Midbrain (tissue), 1 donor: ENCODE data around the gene NEU3.
"Not testable (repeated sequence)": the region's sequence is repeated elsewhere in the genome, so short reads cannot be mapped to it uniquely, and the experiment has no call there.

Experiments
- DNase-seq: peaks from one replicate; lab custom pipeline; 2025; lab: John Stamatoyannopoulos, UW

NEU3 gene

GRCh38 chr11:74988541-74989259, at the start of gene NEU3:
TSS of gene NEU3 (plus strand) at chr11:74988933. CDS start at chr11:74989061, 128 bp downstream.
- DNase-seq: peak; percentile 63

DNA sequence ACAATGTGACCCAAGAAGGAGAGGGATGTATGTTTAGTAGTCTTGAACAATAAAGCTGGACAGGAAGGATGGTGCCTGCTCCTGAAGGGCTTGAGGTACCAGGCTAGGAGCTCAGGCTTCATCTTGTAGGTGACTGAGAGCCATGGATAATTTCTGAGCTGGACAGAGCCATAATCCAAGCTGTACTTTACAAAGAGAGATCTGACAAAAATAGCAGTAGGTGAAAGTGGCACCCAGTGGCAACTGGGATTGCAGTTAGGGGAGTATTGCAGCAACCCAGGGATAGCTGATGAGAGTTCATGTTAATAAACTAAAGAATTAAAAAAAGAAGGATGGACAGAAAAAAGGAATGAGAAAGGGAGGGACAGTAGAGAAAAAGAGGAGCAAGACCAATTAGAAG, 47.2 kb upstream of the NEU3 start:
- DNase-seq: no peak

GRCh38 chr11:74942073-74942759, 46.5 kb upstream of the NEU3 start:
- no peak for DNase-seq

GRCh38 chr11:74948546-74948897, 40.2 kb upstream of the NEU3 start:
- no peak for DNase-seq

DNA sequence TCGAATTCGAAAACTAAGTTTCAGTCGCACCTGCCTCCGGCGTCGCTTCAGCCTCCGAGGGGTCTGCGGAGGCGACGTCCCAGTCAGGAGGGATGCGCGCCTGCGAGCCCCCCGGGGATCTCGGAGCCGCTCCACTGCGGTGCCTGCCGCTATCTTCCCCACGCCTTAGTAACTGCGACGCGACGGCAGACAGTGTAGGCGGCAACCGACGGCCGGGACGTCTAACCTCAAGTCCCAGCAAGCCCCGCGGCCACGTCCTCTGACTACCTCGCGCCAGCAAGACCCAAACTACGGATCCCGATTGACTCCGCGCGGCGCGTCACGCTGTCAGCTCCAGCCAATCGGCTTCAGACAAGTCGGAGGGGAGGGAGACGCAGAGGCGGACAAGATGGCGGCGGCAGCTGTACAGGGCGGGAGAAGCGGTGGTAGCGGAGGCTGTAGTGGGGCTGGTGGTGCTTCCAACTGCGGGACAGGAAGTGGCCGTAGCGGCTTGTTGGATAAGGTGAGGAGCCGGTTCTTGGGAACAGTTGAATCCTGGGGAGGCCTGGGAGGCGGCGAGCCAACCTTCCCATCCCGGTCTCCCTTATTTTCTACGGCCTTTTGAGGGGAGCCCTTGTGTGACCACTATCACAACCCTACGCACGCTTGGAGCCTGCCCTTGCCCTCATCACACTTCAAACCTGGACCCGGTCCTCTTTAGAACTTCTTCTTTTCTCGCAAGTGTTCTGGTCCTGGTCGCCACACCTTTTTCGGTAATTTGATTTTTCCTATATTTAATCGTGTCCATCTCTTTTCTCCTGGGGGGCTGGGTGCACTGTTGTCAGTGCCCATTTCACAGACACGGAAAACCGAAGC, 39.6 kb upstream of the NEU3 start, which contains the start of the genes SPCS2 and XRRA1:
Gene SPCS2 (plus strand): TSS at position 369 of the 855 bp plus-strand sequence. CDS start 20 bp downstream, at position 389.
Gene XRRA1 (minus strand): TSS at position 194 of the 855 bp plus-strand sequence. CDS start 8,213 bp downstream, outside the sequence.
- peak; percentile 99 for DNase-seq

- no peak for DNase-seq
Measured at GRCh38 chr11:74949753-74950137, 39.0 kb upstream of the NEU3 start.

GRCh38 chr11:74950374-74950969, 38.3 kb upstream of the NEU3 start:
- DNase-seq: no peak

DNA sequence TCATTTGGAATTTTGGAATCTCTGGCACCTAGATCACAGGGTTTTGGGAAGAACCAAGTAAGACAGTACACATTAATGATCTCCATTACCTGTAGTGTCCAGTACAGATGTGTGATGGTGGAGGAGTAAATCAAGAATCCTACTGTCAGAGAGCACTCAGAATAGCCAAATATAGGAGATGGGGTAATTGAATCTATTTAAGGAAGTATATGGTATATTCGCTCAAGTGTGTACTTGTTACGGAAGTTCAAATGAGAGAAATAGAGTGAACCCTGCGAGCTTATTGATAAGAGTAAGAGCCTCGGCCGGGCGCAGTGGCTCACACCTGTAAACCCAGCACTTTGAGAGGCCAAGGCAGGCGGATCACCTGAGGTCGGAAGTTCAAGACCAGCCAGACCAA, 37.5 kb upstream of the NEU3 start:
- no peak for DNase-seq

DNA sequence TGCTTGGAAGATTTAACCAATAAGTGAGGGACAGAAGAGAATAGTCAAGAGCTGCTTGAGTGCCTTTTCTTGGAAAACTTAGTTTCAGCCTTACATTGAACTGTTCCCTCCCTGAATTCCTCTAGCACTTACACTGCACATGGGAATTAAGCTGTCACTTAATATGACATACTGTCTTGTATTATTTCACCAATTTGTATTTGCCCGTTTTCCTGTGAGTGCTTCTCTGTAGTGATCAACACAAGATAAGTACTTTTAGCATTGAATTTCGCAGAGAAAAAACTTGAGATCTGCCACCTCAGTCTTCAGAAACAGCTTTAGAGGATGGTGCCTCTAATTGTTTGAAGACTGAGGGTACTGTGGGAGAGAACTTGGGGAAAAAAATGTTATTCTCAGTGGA, 36.0 kb upstream of the NEU3 start:
- no peak for DNase-seq

DNA sequence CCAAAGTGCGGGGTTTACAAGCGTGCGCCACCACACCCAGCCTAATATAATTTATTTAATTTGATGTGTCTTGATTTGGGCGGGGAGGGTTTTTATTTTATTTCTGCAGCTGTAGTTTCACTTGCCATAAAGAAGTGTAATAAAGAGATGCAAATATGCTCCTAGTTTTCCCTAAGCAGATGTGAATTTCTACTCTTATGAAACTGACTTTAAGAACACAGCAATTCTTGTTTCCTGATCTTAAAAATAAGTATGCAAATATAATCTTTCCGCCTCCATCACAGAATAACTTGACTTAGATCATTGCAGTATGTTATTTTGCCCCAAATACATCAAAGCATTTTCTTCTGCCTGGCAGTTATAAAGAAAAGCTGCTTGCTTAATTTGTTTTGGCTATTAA, 35.3 kb upstream of the NEU3 start:
- DNase-seq: no peak

GRCh38 chr11:74954199-74954598, 34.5 kb upstream of the NEU3 start:
- no peak for DNase-seq

DNA sequence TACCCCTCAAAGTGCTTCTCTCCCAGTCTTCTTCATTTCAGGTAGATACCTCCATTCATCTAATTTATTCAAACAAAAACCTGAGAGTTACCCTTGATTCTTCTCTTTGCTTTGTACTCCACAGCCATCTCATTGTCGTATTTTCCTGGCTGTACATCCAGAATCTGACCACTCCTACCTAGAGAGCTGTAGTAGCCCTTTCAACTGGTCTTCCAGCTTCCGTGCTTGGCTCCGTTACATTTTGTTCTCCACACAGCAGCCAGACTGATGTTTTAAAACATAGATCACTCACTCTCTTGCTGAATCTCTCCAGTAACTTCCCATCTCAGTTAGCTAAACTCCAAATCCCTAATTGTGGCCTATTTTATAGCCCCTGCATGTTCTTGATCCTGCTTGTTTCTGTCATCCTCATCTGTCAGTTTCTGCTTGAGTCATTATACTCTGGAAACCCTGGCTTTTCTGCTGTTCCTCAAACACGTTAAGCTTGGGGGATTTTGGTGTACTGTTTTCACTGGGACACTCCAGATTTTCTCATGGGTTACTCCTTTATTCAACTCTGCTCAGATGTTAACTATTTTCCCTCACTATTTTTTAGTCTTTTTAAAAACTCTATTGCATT, 32.2 kb upstream of the NEU3 start:
- DNase-seq: no peak

GRCh38 chr11:74957937-74958629, 30.6 kb upstream of the NEU3 start:
- DNase-seq: no peak

DNA sequence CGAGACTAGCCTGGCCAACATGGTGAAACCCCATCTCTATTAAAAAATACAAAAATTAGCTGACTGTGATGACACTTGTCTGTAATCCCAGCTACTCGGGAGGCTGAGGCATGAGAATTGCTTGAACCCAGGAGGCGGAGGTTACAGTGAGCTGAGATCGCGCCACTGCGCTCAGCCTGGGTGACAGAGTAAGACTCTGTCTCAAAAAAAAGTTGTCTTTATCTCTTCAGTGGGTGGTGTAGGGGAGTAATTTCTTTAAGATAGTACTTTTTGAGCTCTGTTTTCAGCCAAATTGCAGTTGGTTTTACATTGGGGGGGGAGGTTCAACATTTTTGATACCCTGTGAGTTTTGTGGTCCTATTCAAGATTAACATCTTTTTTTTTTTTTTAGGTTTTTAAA, 28.6 kb upstream of the NEU3 start:
- not testable (repeated sequence) for DNase-seq

DNA sequence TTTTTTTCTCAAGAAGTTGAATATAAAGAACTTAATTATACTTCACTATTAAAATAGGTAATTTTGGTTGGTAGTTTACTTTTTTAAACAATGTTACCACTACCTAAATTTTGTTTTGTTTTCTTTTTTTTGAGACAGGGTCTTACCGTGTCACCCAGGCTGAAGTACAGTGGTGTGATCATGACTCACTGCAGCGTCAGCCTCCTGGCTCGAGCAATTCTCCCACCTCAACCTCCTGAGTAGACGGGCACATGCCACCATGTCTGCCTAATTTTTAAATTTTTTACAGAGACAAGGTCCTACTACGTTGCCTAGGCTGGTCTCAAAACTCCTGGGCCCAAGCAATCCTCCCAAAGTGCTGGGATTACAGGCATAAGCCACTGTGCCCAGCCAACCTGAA, 22.1 kb upstream of the NEU3 start:
- no peak for DNase-seq

GRCh38 chr11:74970852-74971395, 17.8 kb upstream of the NEU3 start:
- DNase-seq: no peak

DNA sequence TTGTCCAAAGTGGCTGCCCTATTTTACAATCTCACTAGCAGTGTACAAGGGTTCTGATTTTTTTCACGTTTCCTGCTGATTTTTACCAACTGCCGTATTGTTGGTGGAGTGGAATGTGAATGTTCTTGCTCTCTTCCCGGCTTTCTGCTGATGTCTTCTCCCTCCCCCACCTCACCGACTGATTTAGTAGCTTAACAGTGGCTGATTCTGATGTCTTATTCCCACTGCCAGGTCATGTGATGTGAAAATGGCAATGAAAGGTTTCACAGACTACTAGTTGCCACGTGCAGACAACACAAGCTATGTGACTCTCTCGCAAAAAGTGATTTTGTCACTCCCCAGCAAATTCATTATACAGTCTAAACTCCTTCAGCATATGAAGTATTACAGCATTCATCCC, 17.3 kb upstream of the NEU3 start:
- DNase-seq: peak; percentile 29

DNA sequence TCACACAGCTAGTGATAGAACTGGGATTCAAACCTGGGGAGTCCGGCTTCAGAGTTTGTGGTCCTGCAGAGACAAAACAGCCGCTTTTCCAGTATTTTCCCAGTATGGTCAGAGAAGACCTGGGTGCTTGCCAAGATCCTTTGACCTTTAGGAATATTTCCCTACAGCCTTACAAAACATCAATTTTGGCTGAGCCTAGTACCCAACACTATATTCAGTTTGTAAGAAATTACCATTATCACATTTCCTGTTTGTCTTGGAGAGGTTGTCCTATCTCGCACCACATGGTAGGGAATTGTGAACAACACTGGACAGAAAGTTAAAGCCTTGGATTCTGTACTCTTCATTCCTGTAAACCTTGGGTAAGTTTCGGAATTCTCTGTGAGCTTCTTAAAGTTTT, 10.7 kb upstream of the NEU3 start:
- DNase-seq: no peak

- no peak for DNase-seq
Measured at GRCh38 chr11:74980634-74981033, 8.1 kb upstream of the NEU3 start.

DNA sequence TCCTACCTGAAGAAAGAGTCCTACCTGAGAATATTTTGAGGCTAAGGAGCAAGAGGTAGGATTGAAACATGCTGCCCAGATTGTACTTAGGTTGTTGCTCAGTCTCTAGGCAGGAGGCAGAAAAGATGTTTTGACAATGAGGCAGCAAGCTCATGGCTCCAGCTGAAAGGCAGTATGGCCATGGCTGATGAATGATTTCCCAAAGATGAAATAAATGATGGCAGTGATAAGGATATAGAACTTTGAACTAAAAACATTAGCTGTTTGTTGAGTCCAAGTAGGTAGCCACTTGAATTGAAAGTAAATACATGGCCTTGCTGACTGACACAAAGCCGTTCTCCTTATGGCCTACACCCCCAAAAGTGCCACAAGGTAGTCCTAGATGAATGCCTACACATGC, 6.8 kb upstream of the NEU3 start:
- no peak for DNase-seq

GRCh38 chr11:74984070-74984469, 4.7 kb upstream of the NEU3 start:
- DNase-seq: no peak
